Fibroblast of skin of right quadriceps (primary cell): ENCODE measurements around the gene FAM193A.
"Not testable (repeated sequence)": the region's sequence is repeated elsewhere in the genome, so short reads cannot be mapped to it uniquely, and the experiment has no call there.

ENCODE experiments used
- DNase-seq: peaks from one replicate; pipeline ENCODE4 v3.0.0-alpha.2; 2013

The FAM193A gene

DNA sequence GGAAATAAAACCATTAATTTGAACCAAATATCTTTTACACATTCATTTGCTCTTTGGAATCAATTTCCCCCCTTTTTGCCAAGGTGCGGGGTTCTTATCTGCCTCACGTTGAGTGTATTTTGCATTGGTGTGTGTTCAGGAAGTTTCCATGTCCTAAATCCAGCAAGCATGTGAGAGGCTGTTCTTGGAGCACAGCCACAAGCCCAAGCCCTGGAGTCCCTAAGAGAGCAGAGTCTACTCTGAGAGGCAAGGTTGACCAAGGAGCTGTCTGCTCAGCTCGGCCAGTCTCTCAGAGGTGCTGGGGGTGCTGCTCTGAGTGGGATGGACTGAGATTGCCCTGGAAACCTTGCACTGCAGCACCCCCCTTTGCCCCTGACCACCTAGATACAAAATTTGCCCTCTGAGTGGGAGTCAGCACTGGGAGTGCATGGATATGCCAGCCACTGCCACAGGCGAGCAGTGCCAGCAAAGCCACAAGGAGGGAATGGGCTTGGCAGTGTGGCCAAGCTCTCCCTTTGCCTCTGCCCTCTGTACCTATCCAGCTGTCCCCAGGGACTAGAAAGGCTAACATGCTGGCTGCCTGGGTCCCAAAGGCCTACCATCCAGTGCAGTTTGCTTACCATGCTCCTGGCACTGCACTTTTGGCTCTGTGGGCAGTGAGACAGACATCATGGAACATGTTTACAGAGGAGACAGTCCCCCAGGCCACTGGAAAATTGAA lies 20.5 kb upstream of the FAM193A start:
- DNase-seq, result no peak

DNA sequence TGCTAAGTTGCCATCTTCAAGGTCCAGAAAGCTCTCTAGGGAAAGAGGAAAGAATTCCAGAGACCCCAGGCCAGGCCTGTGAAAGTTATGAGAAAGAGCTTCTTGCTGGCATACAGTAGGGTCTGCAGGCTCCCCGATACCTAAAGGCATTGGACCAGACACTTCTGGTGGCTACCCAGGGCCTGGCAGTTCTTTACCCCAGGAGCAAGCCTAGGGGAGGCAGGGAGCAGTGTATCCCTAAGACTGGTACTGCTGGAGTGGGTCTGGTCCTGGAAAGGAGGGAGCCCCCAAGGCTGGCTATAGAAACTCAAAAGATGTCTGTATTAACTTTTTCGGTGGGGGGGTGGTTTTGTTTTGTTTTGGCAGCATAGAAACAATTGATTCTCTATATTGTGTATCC lies 19.8 kb upstream of the FAM193A start:
- DNase-seq, result no peak

DNA sequence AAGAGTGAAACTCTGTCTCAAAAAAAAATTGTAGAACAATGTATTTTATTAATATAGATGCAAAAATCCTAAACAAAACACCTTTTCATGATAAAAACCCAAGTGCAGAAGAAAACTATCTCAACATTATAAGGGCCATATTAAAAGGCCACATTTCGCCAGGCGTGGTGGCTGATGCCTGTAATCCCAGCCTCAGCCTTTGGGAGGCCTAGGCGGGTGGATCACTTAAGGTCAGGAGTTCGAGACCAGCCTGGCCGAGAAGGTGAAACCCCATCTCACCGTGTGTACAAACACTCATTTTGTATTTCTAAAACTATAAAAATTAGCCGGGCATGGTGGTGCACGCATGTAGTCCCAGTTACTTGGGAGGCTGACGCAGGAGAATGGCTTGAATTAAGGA lies 9.9 kb upstream of the FAM193A start:
- no peak for DNase-seq

DNA sequence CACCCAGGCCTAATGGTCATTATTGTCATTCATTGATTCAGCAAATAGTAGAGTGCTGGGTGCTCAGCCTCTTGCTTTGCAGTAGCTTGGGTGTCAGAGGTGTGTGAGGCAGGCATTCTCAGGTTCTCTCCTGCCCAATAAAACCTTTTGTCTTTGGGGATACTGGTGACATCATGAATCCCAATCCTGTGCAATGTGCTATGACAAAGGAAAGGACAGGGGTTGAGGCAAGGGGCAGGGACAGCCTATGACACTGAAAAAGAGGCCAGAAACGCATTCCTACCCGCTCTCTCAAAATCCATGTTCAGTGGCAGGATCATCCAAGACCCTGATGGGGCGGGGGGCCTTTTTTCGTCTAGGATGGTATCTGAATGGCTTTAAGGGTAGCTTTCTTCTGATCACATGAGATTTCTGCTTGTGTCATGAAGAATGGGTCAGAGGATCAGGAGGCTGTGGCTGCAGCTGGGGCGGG lies 1.5 kb upstream of the FAM193A start:
- peak; percentile 11 for DNase-seq

DNA sequence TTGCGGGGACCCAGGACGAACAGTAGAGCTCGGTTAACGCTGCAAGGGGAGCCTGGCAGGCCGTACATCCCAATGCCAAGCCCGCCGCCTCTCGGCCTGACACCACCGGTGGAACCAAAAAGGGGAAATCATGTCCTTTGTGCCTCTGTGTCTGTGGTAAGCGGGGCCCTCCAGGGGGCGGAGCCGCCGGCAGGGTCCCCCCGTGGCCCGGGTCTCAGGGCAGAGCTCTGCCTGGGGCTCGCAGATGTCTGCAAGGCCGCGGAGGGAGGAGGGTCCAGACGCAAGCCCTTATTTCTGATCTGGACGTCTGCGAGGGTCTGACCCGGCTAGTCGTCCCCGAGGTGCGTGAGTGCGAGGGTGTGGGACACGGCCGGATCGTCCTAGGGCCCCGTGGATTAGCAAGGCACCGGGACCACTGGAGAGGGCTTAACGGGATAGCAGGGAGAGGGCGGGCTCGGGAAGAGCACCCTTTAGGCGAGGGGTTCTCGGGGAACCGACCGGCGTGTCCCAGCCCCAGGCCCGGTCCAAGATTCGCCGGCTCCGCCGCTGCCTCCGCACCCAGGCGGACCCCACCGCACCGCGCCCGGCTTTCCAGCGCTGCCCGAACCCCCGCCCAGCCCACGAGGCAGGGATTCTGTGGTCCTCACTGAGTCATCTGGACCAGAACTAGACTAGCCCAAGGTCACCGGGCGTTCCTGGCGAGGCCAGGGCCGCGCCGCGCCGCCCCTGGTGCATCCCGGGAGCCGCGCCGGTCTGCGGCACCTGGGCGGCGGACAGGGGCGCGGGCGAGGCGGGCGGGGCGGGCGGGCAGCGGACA lies 863 bp upstream of the FAM193A start:
- DNase-seq, result peak; percentile 38

DNA sequence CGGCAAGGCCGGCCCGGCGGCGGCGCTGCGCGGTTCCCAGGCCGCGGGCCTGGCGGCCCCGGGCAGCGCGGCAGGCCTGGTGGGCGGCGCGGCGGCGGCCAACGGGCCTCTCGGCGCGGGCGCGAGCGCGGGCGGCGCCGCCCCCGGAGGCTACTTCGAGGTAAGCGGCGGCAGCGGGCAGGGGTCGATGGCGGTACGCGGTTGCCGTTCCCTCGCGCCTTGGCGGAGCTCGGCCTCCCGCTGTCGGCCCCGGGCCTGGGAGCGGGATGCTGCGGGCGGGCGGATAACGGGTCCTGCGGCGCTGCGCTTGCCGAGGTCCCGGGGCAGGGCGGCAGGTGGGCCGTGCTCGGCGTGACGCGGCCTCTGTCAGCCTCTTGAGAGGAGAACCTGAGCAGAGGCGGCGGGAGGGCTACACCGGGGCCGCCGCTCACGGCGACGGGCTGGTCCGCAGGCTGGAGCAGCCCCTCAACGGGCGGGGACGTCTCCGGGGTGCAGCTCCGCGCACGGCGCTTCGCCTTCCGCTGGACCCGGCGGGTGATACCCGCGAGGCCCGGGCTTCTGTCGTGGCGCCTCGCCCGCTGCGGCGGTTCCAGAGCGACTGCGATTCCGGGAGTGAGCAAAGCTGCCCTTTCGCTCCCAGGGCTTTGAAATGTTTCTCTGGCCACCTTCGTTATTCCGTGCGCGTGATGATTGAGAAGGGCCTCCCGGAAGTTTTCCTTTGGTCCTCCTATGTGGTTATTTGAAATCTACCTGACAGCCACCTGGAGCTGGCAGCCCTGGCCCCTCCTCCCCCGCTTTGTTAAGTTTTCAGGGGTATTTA lies 774 bp downstream of the FAM193A start:
- peak; percentile 35 for DNase-seq

DNA sequence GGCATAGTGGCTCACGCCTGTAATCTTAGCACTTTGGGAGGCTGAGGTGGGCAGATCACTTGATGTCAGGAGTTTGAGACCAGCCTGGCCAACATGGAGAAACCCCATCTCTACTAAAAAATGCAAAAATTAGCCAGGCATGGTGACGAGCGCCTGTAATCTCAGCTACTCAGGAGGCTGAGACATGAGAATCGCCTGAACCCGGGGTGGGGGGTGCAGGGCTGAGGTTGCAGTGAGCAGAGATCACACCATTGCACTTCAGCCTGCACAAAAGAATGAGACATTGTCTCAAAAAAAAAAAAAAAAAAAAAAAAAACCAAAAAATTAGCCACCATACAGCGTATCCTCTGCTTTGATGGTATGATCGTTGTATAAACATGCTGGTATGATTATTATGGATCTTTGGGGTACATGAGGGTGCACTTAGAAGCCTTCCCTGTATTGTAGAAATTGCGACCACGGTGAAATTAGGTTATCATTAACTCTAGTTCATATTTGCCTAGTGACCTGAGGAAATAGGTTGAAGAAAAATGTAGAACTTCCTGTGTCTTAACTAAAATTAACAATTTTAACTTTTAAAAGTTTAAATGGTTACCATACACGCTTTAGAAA lies 7.2 kb downstream of the FAM193A start:
- not testable (repeated sequence) for DNase-seq

DNA sequence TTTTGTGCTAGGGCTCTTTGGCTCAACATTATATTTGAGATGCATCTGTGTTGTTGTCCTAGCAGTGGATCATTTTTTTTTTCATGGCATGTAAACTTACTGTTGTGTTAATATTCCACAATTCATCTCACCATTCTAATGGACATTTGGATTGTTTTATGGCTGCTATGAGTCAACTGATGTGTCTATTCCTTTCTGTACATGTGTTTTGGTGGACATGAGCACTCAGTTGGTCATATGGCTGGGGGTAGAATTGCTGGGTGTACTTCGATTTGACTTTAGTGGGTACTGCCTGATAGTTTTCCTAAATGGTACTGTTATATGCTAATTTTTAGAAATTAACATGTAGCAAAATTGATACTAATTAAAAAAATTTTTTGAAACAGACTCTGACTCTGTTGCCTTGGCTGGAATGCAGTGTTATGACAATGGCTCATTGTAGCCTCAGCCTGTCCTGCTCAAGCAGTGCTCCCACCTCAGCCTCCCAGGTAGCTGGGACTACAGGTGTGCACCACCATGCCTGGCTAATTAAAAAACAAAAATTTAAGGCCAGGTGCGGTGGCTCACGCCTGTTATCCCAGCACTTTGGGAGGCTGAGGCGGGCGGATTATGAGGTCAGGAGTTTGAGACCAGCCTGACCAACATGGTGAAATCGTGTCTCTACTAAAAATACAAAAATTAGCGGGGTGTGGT lies 9.0 kb downstream of the FAM193A start:
- DNase-seq, result no peak

DNA sequence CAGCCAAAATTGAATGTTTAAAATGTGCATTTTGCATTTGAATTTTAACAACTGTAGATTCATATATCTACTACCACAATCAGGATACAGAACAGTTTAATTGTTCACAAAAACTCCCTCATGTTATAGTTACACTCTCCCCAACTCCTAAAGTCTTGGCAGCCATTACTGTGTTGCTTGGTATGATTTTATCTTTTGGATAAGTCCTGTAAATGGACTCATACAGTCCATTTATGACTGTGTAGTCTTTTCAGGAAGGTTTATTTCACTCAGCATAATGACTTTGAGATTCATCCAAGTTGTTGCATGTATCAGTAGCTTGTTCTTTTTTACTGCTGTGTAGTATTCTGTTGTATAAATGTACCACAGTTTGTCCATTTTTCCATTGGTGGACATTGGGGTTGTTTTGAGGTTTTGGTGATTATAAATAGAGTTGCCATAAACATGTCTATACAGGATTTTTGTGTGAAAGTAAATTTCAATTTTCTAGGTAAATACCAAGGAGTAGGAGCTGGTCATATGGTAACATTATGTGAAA lies 9.9 kb downstream of the FAM193A start:
- DNase-seq, result no peak

DNA sequence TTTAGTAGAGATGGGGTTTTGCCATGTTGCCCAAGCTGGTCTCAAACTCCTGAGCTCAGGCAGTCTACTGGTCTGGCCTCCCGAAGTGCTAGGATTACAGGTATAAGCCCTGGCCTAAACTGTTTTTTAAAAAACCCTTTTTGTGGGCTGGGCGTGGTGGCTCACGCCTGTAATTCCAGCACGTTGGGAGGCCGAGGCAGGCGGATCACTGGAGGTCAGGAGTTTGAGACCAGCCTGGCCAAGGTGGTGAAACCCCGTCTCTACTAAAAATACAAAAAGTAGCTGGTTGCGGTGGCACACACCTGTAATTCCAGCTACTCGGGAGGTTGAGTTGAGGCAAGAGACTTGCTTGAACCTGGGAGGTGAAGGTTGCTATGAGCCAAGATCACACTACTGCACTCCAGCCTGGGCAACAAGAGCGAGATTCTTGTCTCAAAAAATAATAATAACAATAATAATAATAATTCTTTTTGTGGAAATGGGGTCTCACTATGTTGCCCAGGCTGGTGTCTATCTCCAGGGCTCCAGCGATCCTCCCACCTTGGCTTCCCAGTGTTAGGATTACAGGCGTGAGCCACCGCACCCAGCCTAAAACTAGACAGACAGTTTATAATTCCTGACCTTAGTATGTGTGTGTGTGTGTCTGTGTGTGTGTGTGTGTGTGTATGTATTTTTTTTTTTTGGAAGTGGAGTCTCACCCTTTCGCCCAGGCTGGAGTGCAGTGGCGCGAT lies 10.7 kb downstream of the FAM193A start:
- not testable (repeated sequence) for DNase-seq

DNA sequence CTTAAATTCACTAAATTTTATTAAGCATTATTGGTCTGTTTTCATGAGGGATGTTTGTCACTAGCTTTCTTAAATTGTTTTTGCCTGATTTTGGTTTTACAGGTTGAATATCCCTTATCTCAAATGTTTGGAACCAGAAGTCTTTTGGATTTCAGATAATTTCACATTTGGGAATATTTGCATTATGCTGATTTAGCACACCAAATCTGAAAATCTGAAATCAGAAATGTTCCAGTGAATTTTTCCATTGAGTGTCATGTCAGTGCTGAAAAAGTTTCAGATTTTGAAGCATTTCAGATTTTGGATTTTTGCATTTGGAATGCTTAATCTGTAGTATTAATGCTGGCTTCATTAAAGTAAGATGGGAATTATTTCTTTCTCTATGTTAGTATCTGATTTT lies 14.7 kb downstream of the FAM193A start:
- DNase-seq, result no peak

DNA sequence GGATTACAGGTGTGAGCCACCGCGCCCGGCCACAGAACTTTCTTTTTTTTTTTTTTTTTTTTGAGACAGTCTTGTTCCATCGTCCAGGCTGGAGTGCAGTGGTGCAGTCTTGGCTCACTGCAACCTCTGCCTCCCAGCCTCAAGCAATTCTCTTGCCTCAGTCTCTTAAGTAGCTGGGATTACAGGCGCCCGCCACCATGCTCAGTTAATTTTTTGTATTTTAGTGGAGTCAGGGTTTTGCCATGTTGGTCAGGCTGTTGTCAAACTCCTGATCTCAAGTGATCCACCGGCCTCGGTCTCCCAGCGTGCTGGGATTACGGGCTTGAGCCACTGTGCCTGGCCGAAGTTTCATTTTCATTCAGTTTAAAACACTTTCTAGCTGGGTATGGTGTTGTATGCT lies 16.4 kb downstream of the FAM193A start:
- no peak for DNase-seq

DNA sequence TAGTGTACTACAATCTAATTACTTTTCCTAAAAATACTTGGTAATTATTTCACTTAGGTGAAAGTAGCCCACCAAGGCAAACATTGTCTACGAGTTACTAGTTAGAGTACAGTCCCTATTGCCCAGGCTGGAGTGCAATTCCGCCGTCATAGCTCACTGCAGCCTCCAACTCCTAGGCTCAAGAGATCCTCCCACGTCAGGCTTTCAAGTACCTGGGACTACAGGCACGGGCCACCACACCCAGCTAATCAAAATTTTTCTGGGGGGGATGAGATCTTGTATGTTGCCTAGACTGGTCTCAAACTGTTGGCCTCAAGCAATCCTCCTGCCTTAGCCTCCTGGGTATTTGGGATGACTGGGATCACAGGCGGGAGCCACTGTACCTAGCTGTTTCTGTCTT lies 21.9 kb downstream of the FAM193A start:
- no peak for DNase-seq

DNA sequence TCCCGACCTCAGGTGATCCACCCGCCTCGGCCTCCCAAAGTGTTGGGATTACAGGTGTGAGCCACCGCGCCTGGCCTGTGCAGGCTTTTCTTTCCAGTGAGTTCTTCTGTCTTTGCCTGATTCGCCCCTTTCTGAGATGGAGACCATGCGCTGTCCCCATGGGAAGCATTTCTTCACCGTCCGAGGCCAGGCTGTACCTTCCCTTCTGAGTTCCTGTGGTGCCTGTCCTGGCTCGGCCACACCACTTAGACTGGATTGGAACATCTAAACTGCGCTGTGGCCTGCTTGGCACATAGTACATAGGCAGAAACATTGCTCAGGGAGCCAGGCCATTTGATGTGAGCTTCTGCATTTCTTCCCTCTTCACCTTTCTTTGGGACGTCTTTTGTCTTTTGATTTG lies 23.7 kb downstream of the FAM193A start:
- no peak for DNase-seq

DNA sequence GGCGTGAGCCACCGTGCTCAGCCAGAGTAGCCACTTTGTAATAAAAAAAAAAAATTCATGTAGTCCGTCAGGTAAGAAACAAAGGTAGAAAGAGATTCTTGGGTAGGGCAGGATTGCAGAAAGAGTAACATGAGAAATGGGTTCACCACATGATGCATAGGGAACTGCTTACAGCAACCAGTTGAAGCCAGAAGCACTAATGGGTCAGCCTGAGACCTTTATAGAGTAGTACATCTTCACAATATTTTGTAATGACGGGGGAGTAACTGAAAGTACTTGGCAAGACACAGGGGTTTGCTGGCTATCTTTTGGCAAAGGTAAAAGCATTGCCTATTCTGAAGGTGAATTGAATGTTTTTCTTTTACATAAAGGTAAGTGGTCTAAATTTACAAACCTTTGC lies 29.1 kb downstream of the FAM193A start:
- DNase-seq, result no peak

DNA sequence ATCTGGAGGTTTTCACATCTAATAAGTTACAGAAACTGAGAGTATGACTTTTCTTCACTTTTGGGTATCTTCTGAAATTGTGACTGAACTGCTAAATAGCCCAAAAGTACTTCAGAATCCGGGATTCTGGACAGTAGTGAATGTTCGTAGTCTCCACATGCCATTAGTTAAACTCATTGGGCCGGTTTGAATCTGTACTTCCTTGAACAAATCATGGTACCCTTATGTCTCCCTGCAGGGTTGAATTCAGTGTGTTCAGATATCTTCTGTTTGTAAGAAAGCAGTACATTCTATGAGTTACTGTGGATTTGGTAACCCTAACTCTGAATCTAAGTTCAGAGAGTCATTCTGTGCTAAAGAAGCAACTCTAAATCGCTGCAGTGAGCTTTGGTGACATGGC lies 33.6 kb downstream of the FAM193A start:
- no peak for DNase-seq

DNA sequence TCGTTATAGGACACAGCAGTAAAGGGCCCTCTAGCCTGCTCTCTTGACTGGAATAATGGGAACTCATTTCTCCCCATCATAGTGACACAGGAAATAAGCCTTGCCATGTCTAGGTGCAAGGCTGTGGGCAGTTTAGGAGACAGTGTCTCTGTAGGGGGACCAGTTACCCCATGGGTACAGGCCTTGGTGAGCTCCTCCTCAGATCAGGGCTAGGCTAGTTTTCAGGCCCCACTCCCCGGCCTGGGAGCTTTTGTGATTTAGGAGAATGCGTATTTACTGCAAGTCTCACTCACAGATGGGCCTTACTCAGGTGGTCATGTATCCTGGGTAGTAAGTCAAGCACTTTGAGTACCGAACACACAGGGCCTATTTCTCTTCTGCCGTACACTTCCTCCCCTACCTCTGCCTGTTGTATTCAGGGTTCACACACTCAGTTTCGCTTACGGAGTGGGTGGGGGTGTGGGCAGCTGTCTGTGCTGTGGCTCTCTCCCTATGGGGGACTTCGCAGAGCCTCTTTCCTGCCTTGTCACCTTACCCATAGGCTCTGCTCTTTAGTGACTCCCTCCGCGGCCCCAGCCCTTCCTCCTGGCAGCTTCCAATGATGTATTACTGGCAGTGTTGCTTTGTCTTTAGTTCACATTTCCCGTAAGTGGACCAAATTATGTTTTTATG lies 34.2 kb downstream of the FAM193A start:
- DNase-seq, result no peak

DNA sequence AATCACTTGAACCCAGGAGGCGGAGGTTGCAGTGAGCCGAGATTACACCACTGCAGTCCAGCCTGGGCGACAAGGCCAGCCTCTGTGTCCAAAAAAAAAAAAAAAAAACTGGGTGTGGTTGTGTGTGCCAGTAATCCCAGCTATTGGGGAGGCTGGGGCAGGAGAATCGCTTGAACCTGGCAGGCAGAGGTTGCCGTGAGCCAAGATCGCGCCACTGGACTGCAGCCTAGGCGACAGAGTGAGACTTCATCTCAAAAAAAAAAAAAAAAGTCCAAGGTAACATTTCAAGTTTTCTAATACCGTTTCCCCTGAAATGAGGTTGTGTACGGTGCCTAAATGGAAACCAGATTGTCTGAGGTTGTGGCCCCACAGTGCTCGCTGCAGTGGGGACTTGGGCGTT lies 35.6 kb downstream of the FAM193A start:
- no peak for DNase-seq

DNA sequence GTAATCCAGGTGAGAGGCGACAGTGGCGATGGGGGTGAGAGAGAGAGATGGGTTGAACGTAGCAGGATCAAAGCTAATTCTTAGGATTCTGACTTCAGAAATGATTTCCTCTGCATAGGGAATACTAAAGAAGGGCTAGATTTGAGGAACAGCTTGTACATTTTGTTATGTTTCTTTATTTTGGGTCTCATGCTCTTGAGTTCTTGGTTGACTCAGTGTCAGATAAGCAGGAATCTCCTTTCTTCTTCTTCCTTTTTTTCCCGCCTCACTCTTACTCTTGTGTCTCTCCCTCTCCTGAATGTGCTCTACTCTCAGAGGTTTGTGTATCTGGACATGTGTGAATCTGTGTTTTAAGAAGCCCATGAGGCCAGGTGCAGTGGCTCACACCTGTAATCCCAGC lies 36.4 kb downstream of the FAM193A start:
- no peak for DNase-seq

DNA sequence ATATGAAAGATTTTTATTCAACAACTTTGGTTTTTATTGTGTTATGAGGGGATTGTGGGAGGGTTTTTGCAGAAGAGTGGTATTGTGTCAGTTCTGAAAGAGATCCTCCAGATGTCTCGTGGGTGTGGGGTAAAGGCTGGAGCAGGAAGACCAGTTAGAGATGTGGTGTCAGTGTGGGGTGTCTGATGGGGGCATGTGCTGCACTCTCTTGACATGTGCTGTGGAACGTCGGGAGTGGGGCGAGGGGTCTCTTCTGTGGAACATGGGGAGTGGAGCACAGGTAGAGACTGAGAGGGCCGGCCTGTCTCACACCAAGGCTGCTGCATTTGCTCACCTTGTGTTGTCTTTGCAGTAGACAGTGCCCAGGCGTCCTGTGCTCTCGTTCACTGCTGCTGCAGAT lies 37.6 kb downstream of the FAM193A start:
- no peak for DNase-seq

DNA sequence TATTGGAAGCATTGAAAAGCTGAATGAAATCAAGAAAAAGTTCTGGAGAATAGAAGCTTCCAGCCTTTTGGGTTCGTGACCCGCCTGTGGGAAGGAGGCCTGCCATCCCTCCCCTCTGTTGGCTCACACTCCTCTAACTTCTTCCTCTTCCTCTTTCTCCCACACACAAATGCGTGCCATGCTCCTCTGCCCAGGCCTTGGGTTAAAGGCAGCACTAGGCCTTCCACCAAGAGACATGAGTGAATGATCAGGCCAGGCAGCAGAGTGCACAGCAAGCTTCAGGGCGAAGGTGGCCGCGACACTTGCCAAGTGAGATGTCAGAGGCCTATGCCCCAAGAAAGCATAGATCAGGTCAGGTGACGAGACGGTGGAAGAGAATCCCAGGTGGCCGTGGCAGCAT lies 38.4 kb downstream of the FAM193A start:
- no peak for DNase-seq
